HG03521 (cell line): ENCODE measurements around the gene RARB.

Experiments
- ATAC-seq: cut with Tn5 transposase; IDR thresholded peaks from one replicate; pipeline ENCODE4 v1.9.1; 2021; ENCODE audit warnings: mild to moderate bottlenecking, moderate library complexity; ENCODE audit not compliant: unreplicated experiment

Gene RARB

DNA sequence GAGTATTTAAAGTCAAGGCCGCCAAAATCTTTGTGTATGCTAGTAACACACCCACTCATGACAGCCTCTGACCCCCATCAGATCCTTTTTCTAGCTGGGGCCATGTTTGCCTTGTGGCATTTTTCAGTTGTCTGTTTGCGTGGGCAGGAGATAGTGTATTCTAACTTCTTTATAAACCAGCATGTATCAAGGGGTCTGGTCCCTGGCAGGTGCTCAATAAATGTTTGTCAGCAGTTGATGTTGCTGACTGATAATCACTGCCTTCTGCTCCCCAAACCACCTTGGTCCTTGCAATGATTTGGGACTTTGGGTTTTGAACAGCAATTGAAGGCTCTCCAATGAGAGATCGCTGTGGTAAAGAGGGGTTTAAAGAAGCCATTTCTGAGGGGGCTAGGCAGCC is 19.2 kb downstream of the RARB start:
- no peak for ATAC-seq

DNA sequence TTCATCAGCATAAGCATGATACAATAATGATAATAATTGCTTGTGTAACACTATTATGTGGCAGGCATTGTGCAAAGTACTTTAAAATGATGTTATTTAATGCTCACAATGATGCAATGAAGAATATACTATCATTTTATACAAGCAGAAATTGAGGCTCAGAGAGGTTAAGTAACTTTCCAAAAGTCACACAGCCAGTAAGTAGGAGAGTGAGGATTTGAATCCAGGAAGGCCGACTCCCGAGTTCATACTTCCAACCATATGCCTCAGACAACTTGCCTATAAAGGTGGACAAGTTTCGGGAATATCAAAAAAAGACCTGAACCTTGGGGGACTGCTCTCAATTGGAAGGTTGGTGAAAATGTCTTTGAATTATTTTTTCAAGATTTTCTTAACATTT is 19.9 kb downstream of the RARB start:
- ATAC-seq: no peak

DNA sequence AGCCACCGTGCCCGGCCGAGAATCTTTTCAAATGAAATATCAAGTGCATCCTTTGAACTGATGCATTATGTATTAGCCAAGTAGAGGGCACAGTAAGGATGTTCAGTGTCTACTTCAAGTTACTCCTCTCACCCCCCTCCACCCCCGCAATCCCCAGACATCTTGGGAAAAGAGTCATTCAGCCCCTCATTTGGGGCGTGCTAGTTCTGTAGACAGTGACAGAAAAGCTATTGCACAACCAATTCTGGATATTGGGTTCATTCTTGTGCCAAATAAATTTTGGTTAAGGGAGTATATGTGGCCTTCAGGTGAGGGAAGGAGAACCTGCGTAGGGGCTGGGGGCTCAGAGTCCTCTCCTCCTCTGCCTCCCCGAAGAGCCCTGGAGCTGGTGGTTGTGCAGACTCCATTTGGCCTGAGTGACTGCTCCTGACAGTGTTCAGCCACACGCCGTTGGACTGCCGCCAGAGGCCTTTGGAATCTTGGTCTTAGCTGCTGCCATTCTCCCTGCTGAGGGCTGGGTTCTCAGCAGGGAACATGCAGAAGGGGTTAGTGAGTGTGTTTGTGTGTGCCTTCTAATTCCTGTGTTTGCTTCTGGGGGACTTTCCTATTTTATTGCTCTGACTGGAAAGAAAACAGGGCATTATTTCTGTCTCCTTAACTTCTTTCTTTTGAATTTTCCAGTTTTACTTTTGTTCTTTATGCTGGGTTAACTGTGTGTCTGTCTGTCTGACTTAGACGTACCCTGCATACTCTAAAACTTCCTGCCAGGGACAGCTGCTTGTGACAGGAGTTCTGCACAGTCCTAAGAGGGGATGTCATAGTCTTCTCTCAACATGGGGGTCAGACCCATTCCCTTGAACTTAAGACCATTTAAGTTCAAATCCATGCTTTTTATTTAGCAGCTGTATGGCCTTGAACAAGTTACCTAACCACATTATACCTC is 21.0 kb downstream of the RARB start:
- ATAC-seq: no peak

DNA sequence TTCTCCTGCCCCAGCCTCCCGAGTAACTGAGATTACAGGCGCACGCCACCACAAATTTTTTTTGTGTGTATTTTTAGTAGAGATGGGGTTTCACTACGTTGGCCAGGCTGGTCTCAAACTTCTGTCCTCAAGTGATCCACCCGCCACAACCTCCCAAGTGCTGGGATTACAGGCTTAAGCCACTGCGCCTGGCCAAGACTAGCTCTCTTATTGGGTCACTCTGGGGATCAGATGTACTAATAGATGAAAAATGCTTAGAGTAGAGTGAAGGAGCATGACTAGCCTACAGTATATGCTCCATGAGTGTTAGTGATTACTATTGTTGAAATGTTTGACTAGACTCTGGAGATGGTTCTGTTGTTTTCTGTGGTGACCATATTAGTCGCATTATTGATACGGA is 21.8 kb downstream of the RARB start:
- no peak for ATAC-seq

DNA sequence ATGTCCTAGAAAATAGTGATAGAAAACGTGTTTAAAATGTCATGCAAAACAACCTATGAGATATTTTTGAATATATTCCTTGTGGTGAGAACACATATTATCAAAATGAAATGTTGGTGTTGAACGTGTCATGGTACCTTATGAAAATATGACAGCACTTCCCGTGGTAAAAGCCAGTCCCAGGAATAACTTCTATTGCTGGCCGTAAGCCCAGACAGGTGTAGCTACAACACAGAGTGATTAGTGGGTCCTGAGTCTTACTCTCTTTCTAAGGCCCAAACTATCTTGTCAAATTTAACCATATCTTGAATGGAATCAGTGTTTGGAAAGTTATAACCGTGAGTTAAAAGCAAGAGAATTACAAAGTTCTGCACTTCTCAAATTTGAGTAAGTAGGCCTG is 24.1 kb downstream of the RARB start:
- ATAC-seq: no peak

DNA sequence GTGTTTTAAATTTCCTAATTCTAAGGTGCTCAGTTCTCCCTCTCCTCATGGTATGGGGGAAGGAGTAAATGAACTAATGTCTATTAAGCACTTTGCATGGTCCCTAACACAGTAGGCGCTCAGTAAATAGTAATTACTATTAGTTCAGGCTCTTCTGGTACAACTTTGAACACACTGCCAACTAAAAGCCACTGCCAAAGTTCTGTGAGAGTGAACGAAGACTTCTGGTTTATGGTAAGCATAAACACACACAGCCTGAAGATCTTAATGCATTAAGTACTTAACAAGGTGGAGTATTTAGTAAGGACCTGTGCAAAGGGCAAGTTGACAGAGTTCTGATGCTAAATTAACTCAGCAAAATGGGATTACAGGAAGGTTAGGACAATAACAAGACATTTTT is 24.7 kb downstream of the RARB start:
- no peak for ATAC-seq

DNA sequence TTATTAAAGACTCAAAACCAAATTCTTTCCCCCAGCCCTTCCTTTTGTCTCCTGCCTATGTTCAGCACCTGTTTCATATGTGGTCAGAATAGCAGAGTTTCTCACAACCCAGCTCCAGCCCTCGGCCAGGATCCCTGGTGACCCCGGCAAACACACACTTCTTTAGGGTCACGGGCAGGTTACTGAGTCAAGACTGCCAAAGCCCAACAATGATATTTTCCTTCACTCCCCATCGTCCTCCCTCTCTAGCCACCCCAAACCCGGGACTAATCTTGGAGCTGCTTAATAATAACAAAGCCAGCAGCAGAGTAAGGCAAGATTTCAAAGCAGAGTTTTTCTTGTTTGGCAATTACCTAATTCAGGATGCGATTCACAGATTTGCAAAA is 25.5 kb downstream of the RARB start:
- ATAC-seq: no peak

DNA sequence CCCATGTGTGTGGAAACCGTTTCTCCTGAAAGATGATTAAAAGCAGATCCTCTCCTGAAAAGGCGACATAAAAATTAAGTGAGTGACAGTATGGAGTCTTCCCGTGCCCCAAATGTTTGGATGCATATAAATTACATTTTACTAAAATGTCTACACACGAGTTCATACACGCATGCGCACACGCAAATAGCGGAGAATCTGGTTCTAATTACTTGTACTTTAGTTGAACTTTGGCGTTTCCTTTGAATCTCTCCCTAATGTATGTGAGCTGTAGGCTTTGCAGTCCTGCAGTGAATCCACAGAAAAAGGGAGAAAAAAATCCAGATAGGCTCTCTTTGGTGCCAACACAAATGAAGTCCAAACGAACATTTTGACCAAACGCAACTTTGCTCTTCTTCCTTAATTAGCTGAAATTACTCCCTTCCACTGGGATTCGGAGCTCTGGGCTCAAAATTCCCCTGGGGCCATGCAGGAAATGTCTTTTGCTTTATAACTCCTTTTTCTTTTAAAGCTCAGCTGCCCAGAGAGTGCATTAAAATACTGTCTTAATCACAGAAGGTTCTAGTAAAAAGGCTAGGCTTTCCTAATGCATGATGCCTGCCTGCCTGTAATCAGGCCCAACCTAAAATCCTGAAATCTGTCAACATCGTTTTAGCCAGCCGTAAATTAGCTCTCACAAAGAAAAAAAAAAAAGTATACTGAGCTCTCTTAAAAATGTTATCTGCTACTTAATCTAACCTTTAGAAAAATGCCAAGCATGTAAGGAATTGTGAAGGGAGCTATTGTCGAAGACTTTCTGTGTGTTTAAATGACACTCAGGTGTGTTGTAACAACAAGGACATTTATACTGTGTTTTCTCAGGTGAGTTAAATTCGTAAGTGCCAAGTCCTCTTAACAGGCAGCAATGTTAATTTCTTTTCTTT is 26.2 kb downstream of the RARB start:
- no peak for ATAC-seq

DNA sequence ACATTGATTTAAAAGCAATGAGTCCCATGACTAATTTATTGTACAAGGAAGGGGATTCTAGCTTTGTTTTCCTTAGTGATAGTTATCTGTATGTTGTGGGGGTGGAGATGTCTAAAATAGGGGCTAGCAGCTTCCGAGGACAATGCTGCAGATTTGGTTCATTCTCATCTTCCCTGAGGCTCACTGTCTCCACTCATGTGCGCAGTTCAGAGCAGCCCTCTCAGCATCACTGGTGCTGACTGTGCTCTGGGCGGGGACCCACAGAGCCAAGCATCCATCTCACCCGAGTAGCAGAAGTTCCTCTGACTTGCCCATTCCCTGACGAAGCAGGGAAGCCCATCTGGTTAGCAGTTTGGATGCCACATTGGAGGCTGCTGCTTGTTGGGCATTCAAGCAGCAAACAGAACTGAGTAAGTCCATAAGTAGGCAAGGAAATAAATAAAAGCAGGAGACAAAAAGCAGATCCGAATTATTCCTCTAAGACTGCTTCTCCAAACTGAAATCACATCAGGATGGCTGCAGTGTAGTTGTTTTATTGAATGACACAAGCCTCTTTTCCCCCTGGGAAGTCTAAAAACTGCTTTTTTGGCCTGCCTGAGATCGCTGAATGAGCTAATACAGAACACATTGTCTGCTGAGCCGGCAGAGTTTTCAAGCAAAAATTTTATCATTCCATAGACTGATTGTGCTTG is 27.5 kb downstream of the RARB start:
- ATAC-seq: no peak

DNA sequence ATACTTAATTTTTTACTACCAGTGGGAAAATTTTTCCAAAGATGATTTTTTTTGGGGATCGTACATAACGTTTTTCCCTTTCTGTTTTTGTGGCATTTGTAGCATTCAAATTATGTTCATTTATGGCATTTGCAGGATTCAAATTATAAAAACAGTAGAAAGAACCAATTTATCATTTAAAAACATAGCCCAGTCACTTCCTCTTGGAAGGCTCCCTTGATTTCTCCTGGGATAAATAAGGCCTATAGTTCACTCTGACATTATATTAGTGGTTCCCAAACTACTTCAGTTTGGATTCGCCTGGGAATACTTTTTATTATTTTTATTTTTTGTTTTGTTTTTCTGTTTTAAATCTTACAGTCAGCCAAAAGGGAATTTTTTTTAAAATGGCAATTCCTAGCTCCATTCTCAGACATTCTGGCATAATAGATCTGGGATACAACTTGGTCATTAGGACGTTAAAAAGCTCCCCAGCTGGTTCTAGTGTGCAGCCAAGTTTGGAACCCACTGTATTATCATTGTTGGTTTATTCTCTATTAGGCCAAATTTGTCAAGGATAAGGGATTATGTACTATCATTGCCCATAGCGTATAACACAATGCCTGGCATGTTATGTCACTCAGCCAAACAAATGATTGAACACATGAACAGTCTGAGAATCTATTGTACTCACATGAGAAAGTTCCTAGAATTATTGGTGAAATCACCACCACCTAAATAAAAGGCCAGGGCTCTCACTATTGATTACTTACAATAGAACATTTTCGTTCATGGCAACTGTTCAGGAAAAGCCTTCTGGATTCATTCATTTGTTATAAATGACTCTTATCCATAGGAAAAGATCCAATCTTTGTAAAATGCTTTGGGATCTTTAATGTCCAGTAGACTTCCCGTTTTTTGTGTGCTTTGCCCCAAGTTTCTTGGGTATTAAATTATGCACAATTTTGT is 28.9 kb downstream of the RARB start:
- no peak for ATAC-seq

DNA sequence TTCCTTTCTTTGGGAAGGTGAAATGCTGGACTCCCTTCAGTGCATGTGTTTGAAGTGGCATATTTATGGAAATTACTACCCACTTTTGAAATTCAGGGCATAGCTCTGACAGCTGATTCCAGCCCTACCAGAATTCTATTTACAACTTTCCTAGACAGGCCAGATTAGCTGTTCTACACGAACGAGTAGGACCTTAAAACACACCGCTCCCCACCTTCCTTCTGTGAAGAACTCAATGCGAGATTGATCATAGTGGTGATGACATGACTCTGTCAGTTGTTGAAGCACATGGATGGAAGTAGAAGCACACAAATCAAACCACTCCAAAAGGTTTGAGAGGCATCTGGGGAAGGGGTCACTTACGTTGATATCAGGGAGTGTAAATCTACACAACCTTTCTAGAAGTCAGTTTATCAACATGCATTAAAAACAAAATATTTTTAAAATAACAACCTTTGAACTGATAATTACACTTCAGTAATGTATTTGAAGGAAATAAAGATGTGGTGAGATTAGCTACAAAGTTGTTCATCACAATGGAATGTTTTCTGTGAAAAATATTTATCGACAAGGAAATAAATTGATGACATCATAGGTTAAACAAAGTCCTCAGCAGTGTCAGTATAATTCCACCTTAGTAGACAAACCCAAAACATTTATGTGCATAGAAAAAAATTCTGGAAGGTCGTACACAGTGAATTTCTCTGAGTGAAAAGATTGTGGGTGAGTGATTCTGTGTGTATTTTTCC is 29.8 kb downstream of the RARB start:
- no peak for ATAC-seq

DNA sequence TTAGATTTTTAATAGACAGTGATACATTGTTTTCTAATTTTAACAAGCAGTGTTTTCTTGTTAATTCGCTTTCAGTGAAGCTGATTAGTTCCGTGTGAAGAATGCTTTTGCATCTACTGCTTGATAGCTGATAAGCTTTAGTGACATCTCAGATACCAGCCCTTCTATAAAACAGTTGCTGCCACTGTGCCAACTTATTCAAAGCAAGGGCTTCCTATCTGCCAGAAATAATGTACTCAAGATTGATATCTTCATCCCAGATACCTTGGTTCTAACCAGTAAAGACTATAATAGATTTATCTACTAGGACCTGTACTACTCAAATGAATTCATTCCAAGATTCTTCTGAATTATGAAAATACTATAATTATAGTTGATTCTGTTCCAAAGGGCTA is 30.4 kb downstream of the RARB start:
- no peak for ATAC-seq

DNA sequence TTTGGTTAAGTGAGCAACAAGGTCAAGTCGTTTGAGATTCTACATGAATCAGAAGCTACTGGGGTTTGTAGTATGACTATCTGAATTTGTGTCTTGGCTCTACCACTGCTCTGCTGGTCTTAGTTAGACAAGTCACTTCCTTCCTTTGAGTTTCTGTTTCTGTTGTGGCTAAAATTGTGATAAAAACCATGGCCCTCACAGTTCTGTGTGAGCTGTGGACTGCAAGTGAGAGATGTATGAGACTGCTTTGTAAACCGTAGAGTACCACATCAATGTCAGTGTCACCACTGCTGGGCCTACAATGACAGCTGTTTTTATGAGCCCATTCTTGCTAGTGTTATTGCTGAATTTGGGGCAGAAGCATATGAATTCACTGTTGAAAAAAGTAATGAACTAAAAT is 32.7 kb downstream of the RARB start:
- ATAC-seq: peak; percentile 98

DNA sequence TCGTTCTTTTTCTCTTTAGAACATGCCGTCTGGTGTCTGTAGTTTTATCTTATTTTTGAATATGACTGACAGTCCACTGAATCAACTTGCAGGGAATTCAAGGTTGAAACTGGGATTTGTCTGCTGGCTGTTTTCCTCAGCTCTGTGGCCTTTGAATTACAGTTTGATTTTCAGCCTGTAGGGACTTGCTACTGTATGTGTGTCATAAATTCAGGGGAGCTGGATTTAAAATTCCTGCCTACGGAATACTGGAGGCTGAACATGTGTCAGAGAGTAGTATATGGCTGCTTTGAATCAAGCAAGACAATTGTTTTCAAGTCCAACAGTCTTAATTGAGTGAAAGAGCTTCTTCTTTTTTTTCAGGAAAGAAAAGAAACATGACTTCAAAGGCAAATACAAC is 33.9 kb downstream of the RARB start:
- ATAC-seq: no peak

DNA sequence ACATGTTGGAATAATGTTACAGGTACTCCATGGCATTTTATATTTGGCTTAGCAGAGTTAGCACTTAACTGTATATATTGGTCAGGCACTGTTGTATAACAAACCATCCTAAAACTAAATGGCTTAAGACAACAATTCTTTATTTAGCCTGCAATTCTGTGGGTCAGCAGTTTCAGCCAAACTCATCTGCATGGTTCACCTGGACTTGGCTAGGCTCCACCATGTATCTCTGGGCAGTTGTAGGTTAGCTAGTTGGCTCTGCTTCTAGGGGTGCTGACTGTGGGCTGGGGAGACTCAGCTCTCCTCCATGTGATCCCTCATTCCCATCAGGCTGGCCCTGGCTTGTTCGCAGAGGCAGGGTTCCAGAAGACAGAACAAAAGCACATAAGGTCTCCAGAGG is 34.4 kb downstream of the RARB start:
- ATAC-seq: no peak

DNA sequence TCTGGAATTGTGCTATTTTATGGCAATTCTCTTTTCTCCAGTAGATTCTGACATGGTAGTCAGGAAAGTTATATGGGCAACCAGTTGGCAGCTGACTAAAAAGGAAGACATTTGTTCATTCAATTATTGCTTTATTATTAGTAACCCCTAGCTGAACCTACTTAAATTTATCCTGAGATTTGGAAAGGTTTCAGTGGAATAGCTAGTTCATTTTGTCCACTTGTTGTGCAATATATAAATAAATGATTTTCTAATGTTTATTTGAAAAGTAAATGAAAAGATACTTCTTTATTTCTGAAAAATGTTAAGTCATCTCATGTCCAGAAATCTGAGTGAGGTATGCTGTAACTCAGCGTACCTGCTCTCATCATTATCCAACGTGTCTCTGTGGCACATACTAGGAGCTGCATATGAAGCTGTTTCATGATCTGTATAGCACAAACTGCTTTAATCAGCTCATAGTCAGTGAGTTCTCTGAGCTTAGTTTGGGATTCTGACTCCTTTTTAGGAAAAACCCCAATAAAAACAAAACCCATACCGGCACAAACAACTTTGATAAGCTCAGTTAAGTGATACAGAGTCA is 35.9 kb downstream of the RARB start:
- ATAC-seq: no peak

DNA sequence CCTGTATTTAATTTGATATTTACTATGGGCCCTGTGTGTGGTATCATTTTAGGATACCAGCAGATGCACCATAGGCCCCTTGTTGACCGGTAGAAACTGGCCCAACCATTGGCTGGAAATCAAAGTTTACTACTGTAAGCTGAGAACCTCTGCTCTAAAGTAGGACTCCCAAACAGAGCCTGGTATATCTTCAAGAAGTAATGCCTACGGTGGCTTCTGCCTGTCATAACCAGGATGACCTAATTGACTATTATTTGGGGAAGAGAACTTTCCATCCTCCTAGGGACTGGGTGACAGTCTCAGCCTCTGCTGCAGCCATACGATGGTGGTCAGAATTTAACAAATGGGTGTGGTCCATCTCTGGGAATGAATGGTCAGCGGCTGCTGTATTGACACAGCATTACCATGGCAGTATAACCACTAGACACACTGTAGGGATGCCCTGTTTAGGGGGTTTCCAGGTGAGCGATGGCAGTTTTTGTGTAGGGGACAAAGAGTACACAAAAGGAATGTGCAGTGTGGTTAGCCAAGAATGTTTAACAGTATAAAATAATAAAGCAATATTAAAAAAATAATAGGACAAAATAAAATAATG is 37.3 kb downstream of the RARB start:
- no peak for ATAC-seq

DNA sequence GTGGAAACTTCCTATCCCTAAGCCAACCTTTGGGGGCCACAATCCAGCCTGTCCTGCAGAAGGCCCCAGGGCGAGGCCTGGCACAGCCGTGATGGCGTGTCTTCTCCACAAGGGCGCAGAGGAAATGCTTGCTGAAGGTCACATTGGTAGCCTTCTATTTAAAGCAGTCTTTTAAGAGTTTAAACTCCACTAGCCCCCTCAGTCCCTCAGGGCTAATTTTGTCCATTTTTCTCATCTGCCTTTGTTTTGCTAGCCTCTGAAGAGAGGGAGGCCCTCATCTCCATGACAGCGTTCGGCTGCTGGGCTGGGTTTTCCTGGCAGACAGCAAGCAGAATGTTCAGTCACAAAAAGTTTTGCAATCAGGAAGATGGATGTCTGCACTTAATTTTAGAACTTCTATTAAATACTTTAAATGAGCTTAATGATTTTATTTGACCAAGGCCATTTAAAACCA is 40.8 kb downstream of the RARB start:
- no peak for ATAC-seq

DNA sequence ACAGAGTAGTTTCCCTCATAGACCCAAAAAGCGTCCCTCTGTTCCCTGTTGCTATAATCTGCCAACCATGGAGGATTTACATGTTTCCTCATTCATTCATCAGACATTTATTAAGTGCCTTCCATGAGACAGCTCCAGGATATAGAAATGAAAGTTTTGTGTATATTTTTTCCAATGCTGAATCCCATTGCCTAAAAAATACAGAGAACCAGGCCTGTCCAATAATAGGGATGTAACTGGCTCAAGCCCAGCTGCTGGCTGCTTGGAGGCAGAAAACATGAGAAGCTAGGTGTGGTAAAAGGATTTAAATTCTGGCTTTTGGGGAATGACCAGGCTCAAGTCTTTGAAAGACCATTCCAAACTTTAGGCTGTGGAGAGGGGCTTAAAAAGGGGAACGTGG is 41.5 kb downstream of the RARB start:
- no peak for ATAC-seq
